Measurements from ENCODE around the gene HSPA5.

GRCh38 chr9:125235804-125236519, 5.2 kb downstream of the HSPA5 start:
- TF ChIP-seq CTCF (IDR thresholded peaks at IDR 0.05 in 4 of 5, conservative IDR thresholded peaks at IDR 0.05 in 1 of 5): no peak
- TF ChIP-seq POLR2A (IDR thresholded peaks at IDR 0.05): no peak

All from gastrocnemius medialis (tissue), 4 donors.